Natural killer cell (primary cell): ENCODE results near the gene ADAM19. TPM values are rescaled to one million over a fixed set of nuclear protein-coding genes. Genes with fewer than 3 reads are reported as not detected.

Experiments used
- ATAC-seq, 3 donors: fragments of 150-1000 bp in 2 of 3; fragments of 200-7000 bp in 1 of 3; cut with Tn5 transposase; 1 replicate in 1 of 3; 2 replicates in 2 of 3; pipeline ENCODE4 v1.10.0; 2021; ENCODE audit warnings: mild to moderate bottlenecking in 2 of 3, moderate library complexity in 2 of 3
- DNase-seq, 2 donors: peaks; one replicate each; pipeline versions ENCODE4 v3.0.0 to v3.0.0-alpha.2; 2013 to 2021; ENCODE audit warnings: mixed read lengths in 1 of 2
- H3K27ac ChIP-seq: one replicate; pipeline ENCODE4 v1.5.1; 2013; ENCODE audit warnings: mild to moderate bottlenecking, low read length
- H3K27me3 ChIP-seq: one replicate; pipeline ENCODE4 v1.6.1; 2013; ENCODE audit warnings: low read length; ENCODE audit not compliant: control insufficient read depth, insufficient read depth
- H3K36me3 ChIP-seq: one replicate; pipeline ENCODE4 v1.6.1; 2013; ENCODE audit warnings: low read length; ENCODE audit not compliant: control insufficient read depth, insufficient read depth
- H3K4me1 ChIP-seq: one replicate; pipeline ENCODE4 v1.6.1; 2013; ENCODE audit warnings: low read length; ENCODE audit not compliant: control insufficient read depth, insufficient read depth
- H3K4me3 ChIP-seq: one replicate; pipeline ENCODE4 v1.5.1; 2013; ENCODE audit warnings: low read length
- H3K9me3 ChIP-seq: one replicate; pipeline ENCODE4 v1.6.1; 2013; ENCODE audit warnings: low read length; ENCODE audit not compliant: control insufficient read depth, insufficient read depth
- H3K27ac Mint-ChIP-seq, 2 donors: one replicate each; pipeline ENCODE4 v1.8.0; 2022; ENCODE audit warnings: mild to moderate bottlenecking in 2 of 2, mixed read lengths in 2 of 2, moderate library complexity in 1 of 2
- H3K27me3 Mint-ChIP-seq, 2 donors: one replicate each; pipeline ENCODE4 v1.8.0; 2022; ENCODE audit warnings: low read depth in 2 of 2, mixed read lengths in 2 of 2
- H3K36me3 Mint-ChIP-seq: one replicate; pipeline ENCODE4 v1.8.0; 2022; ENCODE audit warnings: mixed read lengths
- H3K4me1 Mint-ChIP-seq, 2 donors: one replicate each; pipeline ENCODE4 v1.8.0; 2022; ENCODE audit warnings: mixed read lengths in 2 of 2
- H3K4me3 Mint-ChIP-seq: one replicate; pipeline ENCODE4 v1.8.0; 2022; ENCODE audit warnings: mild to moderate bottlenecking, moderate library complexity, mixed read lengths
- H3K9me3 Mint-ChIP-seq, 2 donors: one replicate each; pipeline ENCODE4 v1.8.0; 2022; ENCODE audit warnings: mixed read lengths in 2 of 2
- WGBS: methylation state at CpG from one replicate; pipeline ENCODE4 v1.1.7; 2013; ENCODE audit warnings: missing lambda C conversion rate; ENCODE audit not compliant: insufficient coverage; 5-methylcytosine and 5-hydroxymethylcytosine counted together
- intact Hi-C: fragments of 100-400 bp; cut with micrococcal nuclease; formaldehyde crosslinking; loops from one replicate; pipeline ENCODE4 v1.14.2; 2022
- total RNA-seq, 4 donors: library from RNA; stranded (reverse); fragments of 120-200 nt in 1 of 4; gene quantifications; one replicate each; pipeline versions ENCODE4 v1.2.3 to v1.2.4, GENCODE V29; 2013 to 2022
- TF ChIP-seq, protein P1 (sequence below): fragments of 200-600 bp; IDR thresholded peaks from one replicate; pipeline ENCODE4 v1.8.0; 2022; ENCODE audit warnings: antibody characterized with exemption

Gene ADAM19
- total RNA-seq, 3 donors from 2014 or later (not counting 1 experiment from before 2014, with no cell fraction given), result 1.2 to 28.0 (median 4.7) TPM

DNA sequence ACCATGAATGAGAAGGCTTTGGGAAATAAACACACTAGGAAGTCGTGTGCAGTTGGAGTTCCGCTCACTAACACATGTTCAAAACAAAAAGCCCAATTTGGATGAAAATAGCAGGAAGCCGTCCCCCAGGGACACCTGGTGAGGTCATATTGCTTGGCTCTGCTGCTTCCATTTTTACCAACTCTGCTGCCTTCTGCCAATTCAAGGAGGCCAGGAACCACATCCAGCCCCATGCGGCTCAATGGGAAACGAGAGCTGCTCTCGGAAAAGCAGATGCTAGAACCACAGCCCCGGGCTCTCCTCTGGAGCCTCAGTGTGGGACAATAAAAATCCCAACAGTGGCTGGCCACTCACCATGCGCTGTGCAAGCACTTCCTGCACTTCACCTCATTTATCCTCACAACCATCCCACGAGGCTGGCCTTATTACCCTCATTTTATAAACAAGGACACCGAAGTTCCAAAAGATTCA lies 13.4 kb downstream of the ADAM19 start:
- DNase-seq, result no peak
- Mint-ChIP-seq H3K4me1 (peaks cover 0 to 13% of the 10 kb centered on the region in 2 donors), H3K36me3 (no peaks in the 10 kb centered on the region), H3K27me3 (peaks cover 6 to 11% of the 10 kb centered on the region in 2 donors), H3K9me3 (no peaks in the 10 kb centered on the region), H3K4me3 (no peak overlapping the region), H3K27ac (no peak overlapping the region)
- TF ChIP-seq, protein P1, sequence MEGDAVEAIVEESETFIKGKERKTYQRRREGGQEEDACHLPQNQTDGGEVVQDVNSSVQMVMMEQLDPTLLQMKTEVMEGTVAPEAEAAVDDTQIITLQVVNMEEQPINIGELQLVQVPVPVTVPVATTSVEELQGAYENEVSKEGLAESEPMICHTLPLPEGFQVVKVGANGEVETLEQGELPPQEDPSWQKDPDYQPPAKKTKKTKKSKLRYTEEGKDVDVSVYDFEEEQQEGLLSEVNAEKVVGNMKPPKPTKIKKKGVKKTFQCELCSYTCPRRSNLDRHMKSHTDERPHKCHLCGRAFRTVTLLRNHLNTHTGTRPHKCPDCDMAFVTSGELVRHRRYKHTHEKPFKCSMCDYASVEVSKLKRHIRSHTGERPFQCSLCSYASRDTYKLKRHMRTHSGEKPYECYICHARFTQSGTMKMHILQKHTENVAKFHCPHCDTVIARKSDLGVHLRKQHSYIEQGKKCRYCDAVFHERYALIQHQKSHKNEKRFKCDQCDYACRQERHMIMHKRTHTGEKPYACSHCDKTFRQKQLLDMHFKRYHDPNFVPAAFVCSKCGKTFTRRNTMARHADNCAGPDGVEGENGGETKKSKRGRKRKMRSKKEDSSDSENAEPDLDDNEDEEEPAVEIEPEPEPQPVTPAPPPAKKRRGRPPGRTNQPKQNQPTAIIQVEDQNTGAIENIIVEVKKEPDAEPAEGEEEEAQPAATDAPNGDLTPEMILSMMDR, result no peak
- H3K27me3 ChIP-seq, result no peaks in the 10 kb centered on the region
- H3K36me3 ChIP-seq, result no peaks in the 10 kb centered on the region
- H3K4me3 ChIP-seq, result no peak overlapping the region
- H3K4me1 ChIP-seq, result peaks cover 11% of the 10 kb centered on the region
- no peaks in the 10 kb centered on the region for H3K9me3 ChIP-seq
- WGBS, result 93% methylated on average over 10 of the region's 10 CpGs
- intact Hi-C loops, result no loop called here
- no peak overlapping the region for H3K27ac ChIP-seq
- no peak for ATAC-seq

DNA sequence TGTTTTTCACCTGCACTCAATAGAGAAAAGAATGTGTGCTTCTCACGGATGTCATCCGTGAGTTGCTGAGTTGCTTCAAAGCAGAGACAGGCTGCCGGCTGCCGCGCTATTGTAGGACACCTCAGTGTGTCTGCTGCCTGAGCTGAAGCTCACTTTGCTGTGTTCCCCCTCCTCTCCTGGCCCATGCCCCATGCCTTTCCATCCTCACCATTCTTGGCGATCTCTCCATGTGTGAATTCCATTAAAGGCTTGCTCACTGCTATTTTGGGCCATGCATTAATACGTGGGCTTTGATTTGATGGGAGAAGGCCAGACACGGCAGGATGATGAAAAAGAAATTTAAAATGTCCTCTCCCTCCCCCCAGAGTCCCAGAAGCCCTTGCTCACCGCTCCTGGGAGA lies 14.5 kb downstream of the ADAM19 start:
- no peaks in the 10 kb centered on the region for H3K27me3 ChIP-seq
- no peak overlapping the region for H3K27ac ChIP-seq
- no peaks in the 10 kb centered on the region for H3K36me3 ChIP-seq
- ATAC-seq (no peak), DNase-seq (no peak)
- Mint-ChIP-seq H3K36me3 (no peaks in the 10 kb centered on the region), H3K4me1 (peaks cover 0 to 9% of the 10 kb centered on the region in 2 donors), H3K4me3 (no peak overlapping the region), H3K27me3 (peaks cover 6 to 11% of the 10 kb centered on the region in 2 donors), H3K27ac (no peak overlapping the region), H3K9me3 (no peaks in the 10 kb centered on the region)
- no peak overlapping the region for H3K4me3 ChIP-seq
- H3K9me3 ChIP-seq, result no peaks in the 10 kb centered on the region
- intact Hi-C loops, result no loop called here
- WGBS, result 95% methylated on average over 6 of the region's 9 CpGs
- peaks cover 5% of the 10 kb centered on the region for H3K4me1 ChIP-seq
- TF ChIP-seq, protein P1, result no peak

DNA sequence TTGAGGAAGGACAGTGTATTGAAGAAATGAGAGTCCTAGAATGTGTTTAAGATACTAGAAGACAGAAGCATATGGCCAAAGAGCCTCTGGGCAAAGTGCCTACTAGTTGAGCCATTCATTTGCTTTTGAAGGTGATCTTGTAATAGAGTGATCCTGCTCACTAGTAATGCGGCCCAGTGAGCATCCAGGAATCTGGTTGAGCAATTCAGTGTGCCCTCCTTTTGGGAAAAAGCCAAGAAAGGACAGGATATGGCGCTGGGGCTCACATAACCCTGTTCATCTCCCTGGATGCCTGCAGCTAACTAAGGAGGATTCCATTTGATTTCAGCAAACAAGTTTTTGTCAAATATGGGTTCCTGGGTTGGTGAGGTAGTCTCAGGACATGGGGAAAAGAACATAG lies 16.3 kb downstream of the ADAM19 start:
- no peaks in the 10 kb centered on the region for H3K36me3 Mint-ChIP-seq
- no peak overlapping the region for H3K27ac Mint-ChIP-seq
- Histone ChIP-seq H3K4me3 (no peak overlapping the region), H3K27me3 (no peaks in the 10 kb centered on the region), H3K27ac (no peak overlapping the region), H3K4me1 (peaks cover 14% of the 10 kb centered on the region), H3K9me3 (no peaks in the 10 kb centered on the region), H3K36me3 (no peaks in the 10 kb centered on the region)
- intact Hi-C loops, result no loop called here
- peaks cover 6 to 11% of the 10 kb centered on the region in 2 donors for H3K27me3 Mint-ChIP-seq
- H3K9me3 Mint-ChIP-seq, result no peaks in the 10 kb centered on the region
- no peak overlapping the region for H3K4me3 Mint-ChIP-seq
- TF ChIP-seq, protein P1, result no peak
- H3K4me1 Mint-ChIP-seq, result peaks cover 0 to 9% of the 10 kb centered on the region in 2 donors
- ATAC-seq (no peak), DNase-seq (no peak)
- WGBS, result 95% methylated on average over 2 of the region's 2 CpGs

DNA sequence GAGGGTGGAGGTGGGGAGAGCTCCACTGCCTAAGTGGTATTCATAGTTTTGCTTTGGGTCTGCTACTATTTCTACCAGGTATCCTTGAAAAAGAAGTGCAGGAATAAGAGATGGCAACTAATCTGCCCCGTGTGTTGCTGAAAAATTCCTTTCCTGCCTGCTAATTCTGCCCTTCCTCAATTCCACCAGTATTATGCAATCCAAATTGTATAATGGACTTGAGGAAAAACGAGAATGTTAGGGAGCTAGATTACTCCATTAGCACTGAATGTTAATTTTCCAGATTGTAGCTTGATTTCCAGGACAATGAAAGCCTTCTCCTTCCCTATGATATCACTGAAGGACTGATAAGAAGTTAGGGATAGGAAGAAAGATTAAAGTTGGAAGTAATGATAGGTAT lies 16.9 kb downstream of the ADAM19 start:
- intact Hi-C loops, result no loop called here
- H3K4me3 Mint-ChIP-seq, result no peak overlapping the region
- WGBS, result no CpG with 5 or more reads among the region's 2 CpGs
- no peaks in the 10 kb centered on the region for H3K27me3 ChIP-seq
- no peak for ATAC-seq
- H3K27ac ChIP-seq, result no peak overlapping the region
- no peak overlapping the region for H3K27ac Mint-ChIP-seq
- TF ChIP-seq, protein P1, result no peak
- peaks cover 6 to 8% of the 10 kb centered on the region in 2 donors for H3K27me3 Mint-ChIP-seq
- H3K4me3 ChIP-seq, result no peak overlapping the region
- no peaks in the 10 kb centered on the region for H3K36me3 ChIP-seq
- no peaks in the 10 kb centered on the region for H3K9me3 ChIP-seq
- H3K4me1 ChIP-seq, result peaks cover 12% of the 10 kb centered on the region
- DNase-seq, result no peak
- no peaks in the 10 kb centered on the region for H3K36me3 Mint-ChIP-seq
- no peaks in the 10 kb centered on the region for H3K9me3 Mint-ChIP-seq
- peaks cover 0 to 4% of the 10 kb centered on the region in 2 donors for H3K4me1 Mint-ChIP-seq
